ENCODE data around the gene MRPL53. TPM values are rescaled to one million over a fixed set of nuclear protein-coding genes. Genes with fewer than 3 reads are reported as not detected.
A peak's percentile ranks its signal among the peaks of the same experiment; 100 is the strongest.

The MRPL53 gene
- total and polyA plus RNA-seq, 2 of the 13 experiments (the other 11 are each of a cell fraction or from before 2014, with no cell fraction given) = 34.3 to 51.9 TPM

DNA sequence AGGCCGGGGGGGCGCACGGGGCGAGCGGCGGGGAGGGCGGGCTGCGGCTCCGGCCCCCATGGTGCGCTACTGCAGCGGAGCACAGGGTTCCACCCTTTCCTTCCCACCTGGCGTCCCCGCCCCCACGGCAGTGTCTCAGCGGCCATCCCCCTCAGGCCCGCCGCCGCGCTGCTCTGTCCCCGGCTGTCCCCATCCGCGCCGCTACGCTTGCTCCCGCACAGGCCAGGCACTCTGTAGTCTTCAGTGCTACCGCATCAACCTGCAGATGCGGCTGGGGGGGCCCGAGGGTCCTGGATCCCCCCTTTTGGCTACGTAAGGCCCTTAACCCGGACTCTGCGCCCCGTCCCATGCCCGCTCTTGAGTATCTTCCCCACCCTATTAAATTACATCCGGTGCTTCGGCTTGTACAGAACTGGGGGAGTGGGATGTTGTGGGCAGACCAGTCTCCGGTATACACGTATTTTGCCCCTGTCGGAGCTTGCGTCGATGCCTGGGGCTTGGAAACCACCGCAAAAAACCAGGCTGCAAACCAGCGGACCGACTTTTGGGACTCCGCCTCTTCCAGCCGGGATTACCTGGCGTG, 14.8 kb downstream of the MRPL53 start (continued):
- TF ChIP-seq, protein P1, sequence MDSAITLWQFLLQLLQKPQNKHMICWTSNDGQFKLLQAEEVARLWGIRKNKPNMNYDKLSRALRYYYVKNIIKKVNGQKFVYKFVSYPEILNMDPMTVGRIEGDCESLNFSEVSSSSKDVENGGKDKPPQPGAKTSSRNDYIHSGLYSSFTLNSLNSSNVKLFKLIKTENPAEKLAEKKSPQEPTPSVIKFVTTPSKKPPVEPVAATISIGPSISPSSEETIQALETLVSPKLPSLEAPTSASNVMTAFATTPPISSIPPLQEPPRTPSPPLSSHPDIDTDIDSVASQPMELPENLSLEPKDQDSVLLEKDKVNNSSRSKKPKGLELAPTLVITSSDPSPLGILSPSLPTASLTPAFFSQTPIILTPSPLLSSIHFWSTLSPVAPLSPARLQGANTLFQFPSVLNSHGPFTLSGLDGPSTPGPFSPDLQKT (CRISPR knock-in tag; IDR thresholded peaks at IDR 0.05; ENCODE audit: borderline replicate concordance) = no peak
- TF ChIP-seq DMAP1 (CRISPR knock-in tag; IDR thresholded peaks at IDR 0.05) (peak; percentile 84; the same call in 1 of the 2 replicates), ZNF563 (CRISPR knock-in tag; IDR thresholded peaks at IDR 0.05) (peak; percentile 91), HNRNPH1 (optimal IDR thresholded peaks at IDR 0.05; ENCODE audit: low read depth, low read length) (no peak), HNF4G (IDR thresholded peaks at IDR 0.05; ENCODE audit: borderline replicate concordance, low read depth, low read length) (peak; percentile 30; the same call in 1 of the 2 replicates), HNF4G (CRISPR knock-in tag; IDR thresholded peaks at IDR 0.05; ENCODE audit: borderline replicate concordance, low read depth) (peak; percentile 28; the same call in 1 of the 2 replicates), POGZ (CRISPR knock-in tag; IDR thresholded peaks at IDR 0.05) (no peak), ZNF205 (CRISPR knock-in tag; IDR thresholded peaks at IDR 0.05) (no peak), PHB2 (IDR thresholded peaks at IDR 0.05; ENCODE audit: partially characterized antibody) (no peak), ISL2 (CRISPR knock-in tag; IDR thresholded peaks at IDR 0.05) (peak; percentile 54), HOXA3 (CRISPR knock-in tag; IDR thresholded peaks at IDR 0.05) (peak; percentile 77; the same call in 1 of the 2 replicates), SAFB2 (CRISPR knock-in tag; IDR thresholded peaks at IDR 0.05; ENCODE audit: borderline replicate concordance, low read depth) (peak; percentile 95), ZNF549 (CRISPR knock-in tag; IDR thresholded peaks at IDR 0.05) (no peak)
- TF ChIP-seq, protein P2, sequence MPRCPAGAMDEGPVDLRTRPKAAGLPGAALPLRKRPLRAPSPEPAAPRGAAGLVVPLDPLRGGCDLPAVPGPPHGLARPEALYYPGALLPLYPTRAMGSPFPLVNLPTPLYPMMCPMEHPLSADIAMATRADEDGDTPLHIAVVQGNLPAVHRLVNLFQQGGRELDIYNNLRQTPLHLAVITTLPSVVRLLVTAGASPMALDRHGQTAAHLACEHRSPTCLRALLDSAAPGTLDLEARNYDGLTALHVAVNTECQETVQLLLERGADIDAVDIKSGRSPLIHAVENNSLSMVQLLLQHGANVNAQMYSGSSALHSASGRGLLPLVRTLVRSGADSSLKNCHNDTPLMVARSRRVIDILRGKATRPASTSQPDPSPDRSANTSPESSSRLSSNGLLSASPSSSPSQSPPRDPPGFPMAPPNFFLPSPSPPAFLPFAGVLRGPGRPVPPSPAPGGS (CRISPR knock-in tag; IDR thresholded peaks at IDR 0.05) = no peak; the same call in 1 of the 2 replicates
- TF ChIP-seq, protein P3, sequence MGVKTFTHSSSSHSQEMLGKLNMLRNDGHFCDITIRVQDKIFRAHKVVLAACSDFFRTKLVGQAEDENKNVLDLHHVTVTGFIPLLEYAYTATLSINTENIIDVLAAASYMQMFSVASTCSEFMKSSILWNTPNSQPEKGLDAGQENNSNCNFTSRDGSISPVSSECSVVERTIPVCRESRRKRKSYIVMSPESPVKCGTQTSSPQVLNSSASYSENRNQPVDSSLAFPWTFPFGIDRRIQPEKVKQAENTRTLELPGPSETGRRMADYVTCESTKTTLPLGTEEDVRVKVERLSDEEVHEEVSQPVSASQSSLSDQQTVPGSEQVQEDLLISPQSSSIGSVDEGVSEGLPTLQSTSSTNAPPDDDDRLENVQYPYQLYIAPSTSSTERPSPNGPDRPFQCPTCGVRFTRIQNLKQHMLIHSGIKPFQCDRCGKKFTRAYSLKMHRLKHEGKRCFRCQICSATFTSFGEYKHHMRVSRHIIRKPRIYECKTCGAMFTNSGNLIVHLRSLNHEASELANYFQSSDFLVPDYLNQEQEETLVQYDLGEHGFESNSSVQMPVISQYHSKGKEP (CRISPR knock-in tag; IDR thresholded peaks at IDR 0.05) = no peak
- TF ChIP-seq, protein P4, sequence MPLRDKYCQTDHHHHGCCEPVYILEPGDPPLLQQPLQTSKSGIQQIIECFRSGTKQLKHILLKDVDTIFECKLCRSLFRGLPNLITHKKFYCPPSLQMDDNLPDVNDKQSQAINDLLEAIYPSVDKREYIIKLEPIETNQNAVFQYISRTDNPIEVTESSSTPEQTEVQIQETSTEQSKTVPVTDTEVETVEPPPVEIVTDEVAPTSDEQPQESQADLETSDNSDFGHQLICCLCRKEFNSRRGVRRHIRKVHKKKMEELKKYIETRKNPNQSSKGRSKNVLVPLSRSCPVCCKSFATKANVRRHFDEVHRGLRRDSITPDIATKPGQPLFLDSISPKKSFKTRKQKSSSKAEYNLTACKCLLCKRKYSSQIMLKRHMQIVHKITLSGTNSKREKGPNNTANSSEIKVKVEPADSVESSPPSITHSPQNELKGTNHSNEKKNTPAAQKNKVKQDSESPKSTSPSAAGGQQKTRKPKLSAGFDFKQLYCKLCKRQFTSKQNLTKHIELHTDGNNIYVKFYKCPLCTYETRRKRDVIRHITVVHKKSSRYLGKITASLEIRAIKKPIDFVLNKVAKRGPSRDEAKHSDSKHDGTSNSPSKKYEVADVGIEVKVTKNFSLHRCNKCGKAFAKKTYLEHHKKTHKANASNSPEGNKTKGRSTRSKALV (CRISPR knock-in tag; IDR thresholded peaks at IDR 0.05) = peak; percentile 72
- TF ChIP-seq, protein P5, sequence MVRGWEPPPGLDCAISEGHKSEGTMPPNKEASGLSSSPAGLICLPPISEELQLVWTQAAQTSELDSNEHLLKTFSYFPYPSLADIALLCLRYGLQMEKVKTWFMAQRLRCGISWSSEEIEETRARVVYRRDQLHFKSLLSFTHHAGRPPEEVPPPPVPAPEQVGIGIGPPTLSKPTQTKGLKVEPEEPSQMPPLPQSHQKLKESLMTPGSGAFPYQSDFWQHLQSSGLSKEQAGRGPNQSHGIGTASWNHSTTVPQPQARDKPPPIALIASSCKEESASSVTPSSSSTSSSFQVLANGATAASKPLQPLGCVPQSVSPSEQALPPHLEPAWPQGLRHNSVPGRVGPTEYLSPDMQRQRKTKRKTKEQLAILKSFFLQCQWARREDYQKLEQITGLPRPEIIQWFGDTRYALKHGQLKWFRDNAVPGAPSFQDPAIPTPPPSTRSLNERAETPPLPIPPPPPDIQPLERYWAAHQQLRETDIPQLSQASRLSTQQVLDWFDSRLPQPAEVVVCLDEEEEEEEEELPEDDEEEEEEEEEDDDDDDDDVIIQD (CRISPR knock-in tag; IDR thresholded peaks at IDR 0.05; ENCODE audit: low read depth) = no peak
- TF ChIP-seq, protein P6, sequence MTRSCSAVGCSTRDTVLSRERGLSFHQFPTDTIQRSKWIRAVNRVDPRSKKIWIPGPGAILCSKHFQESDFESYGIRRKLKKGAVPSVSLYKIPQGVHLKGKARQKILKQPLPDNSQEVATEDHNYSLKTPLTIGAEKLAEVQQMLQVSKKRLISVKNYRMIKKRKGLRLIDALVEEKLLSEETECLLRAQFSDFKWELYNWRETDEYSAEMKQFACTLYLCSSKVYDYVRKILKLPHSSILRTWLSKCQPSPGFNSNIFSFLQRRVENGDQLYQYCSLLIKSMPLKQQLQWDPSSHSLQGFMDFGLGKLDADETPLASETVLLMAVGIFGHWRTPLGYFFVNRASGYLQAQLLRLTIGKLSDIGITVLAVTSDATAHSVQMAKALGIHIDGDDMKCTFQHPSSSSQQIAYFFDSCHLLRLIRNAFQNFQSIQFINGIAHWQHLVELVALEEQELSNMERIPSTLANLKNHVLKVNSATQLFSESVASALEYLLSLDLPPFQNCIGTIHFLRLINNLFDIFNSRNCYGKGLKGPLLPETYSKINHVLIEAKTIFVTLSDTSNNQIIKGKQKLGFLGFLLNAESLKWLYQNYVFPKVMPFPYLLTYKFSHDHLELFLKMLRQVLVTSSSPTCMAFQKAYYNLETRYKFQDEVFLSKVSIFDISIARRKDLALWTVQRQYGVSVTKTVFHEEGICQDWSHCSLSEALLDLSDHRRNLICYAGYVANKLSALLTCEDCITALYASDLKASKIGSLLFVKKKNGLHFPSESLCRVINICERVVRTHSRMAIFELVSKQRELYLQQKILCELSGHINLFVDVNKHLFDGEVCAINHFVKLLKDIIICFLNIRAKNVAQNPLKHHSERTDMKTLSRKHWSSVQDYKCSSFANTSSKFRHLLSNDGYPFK (CRISPR knock-in tag; IDR thresholded peaks at IDR 0.05; ENCODE audit: borderline replicate concordance) = no peak

Measured in HepG2 (cell line).